CD4-positive, CD25-positive, alpha-beta regulatory T cell (primary cell): Measurements from ENCODE around the gene ANK3. TPM values are rescaled to one million over a fixed set of nuclear protein-coding genes. Genes with fewer than 3 reads are reported as not detected.

ENCODE experiments used
- ATAC-seq, 2 donors: fragments of 150-1000 bp; cut with Tn5 transposase; one replicate each; pipeline ENCODE4 v1.10.0; 2021; ENCODE audit warnings: low read depth in 2 of 2, moderate number of reproducible peaks in 2 of 2, moderate library complexity in 1 of 2
- DNase-seq, 3 donors: peaks; one replicate each; pipeline versions ENCODE4 v3.0.0 to v3.0.0-alpha.2; 2012 to 2022; ENCODE audit warnings: mixed read lengths in 1 of 3
- H3K27ac ChIP-seq: one replicate; pipeline ENCODE4 v1.7.0; 2013; ENCODE audit warnings: mild to moderate bottlenecking, low read length; ENCODE audit not compliant: insufficient read depth, poor library complexity, severe bottlenecking
- H3K27me3 ChIP-seq: one replicate; pipeline ENCODE4 v1.7.0; 2013; ENCODE audit warnings: low read length; ENCODE audit not compliant: control insufficient read depth, insufficient read depth
- H3K36me3 ChIP-seq: one replicate; pipeline ENCODE4 v1.7.0; 2013; ENCODE audit warnings: mild to moderate bottlenecking, low read length, moderate library complexity; ENCODE audit not compliant: control insufficient read depth, insufficient read depth
- H3K4me1 ChIP-seq: 2 replicates; pipeline ENCODE4 v1.7.0; 2013; ENCODE audit warnings: mild to moderate bottlenecking, low read length; ENCODE audit not compliant: insufficient read depth, control insufficient read depth, poor library complexity, severe bottlenecking
- H3K4me3 ChIP-seq: one replicate; pipeline ENCODE4 v1.7.0; 2013; ENCODE audit warnings: low read depth, mild to moderate bottlenecking, low read length, moderate library complexity
- H3K9me3 ChIP-seq, 2 experiments: 1 replicate in 1 of 2; 2 replicates in 1 of 2; pipeline ENCODE4 v1.7.0; 2013; ENCODE audit warnings: low read length in 2 of 2, mild to moderate bottlenecking in 1 of 2, moderate library complexity in 1 of 2; ENCODE audit not compliant: control insufficient read depth in 2 of 2
- H3K27ac Mint-ChIP-seq, 3 donors: one replicate each; pipeline ENCODE4 v1.8.0; 2020 to 2022; ENCODE audit warnings: mild to moderate bottlenecking in 3 of 3, mixed read lengths in 3 of 3, moderate library complexity in 2 of 3
- H3K27me3 Mint-ChIP-seq: one replicate; pipeline ENCODE4 v1.8.0; 2022; ENCODE audit warnings: mild to moderate bottlenecking, mixed read lengths
- H3K36me3 Mint-ChIP-seq: one replicate; pipeline ENCODE4 v1.8.0; 2020; ENCODE audit warnings: mixed read lengths
- H3K4me1 Mint-ChIP-seq, 4 donors: one replicate each; pipeline ENCODE4 v1.8.0; 2020 to 2022; ENCODE audit warnings: mixed read lengths in 4 of 4, mild to moderate bottlenecking in 1 of 4
- H3K4me3 Mint-ChIP-seq, 4 donors: one replicate each; pipeline ENCODE4 v1.8.0; 2020 to 2022; ENCODE audit warnings: mild to moderate bottlenecking in 4 of 4, mixed read lengths in 4 of 4, moderate library complexity in 3 of 4
- H3K9me3 Mint-ChIP-seq, 7 donors: one replicate each; pipeline ENCODE4 v1.8.0; 2020 to 2022; ENCODE audit warnings: mixed read lengths in 7 of 7, mild to moderate bottlenecking in 3 of 7, moderate library complexity in 2 of 7
- polyA plus RNA-seq, 4 donors: library from polyadenylated mRNA; unstranded; fragments of 300-500 nt; fragmentation: Illumina TruSeq; gene quantifications; one replicate each; pipeline ENCODE4 v1.2.3, GENCODE V29; 2021
- total RNA-seq: library from RNA; stranded (reverse); gene quantifications from one replicate; pipeline ENCODE4 v1.2.3, GENCODE V29; 2022

Gene ANK3
- total and polyA plus RNA-seq, 5 donors from 2014 or later: 1.8 to 32.6 (median 3.1) TPM

DNA sequence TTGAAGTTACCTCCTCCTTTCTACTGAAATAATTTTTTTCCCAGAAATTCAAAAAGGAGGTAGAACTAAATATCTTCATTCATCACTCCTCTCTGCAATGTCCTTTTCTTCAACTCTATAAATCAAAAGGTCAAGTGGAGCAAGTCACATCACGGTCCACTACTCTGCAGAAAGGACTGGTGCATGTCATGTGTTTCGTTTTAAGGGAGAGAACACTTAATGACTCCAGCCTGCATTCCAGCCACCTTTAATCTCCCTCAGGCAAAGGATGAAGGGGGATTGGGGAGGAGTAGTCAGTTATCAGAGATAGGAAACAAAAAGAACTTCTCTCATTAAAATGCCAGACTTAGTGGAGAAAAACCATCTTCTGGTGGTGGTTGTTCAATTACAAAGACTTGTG is 78.9 kb downstream of the ANK3 start:
- H3K27ac ChIP-seq: no peak overlapping the region
- Mint-ChIP-seq H3K4me1 (peaks cover 0 to 3% (median 0%) of the 10 kb centered on the region in 4 donors), H3K4me3 (no peak overlapping the region), H3K27me3 (peaks cover 4% of the 10 kb centered on the region), H3K9me3 (peaks cover 0 to 1% (median 0%) of the 10 kb centered on the region in 7 donors), H3K36me3 (no peaks in the 10 kb centered on the region), H3K27ac (no peak overlapping the region)
- H3K9me3 ChIP-seq: no peaks in the 10 kb centered on the region
- no peak overlapping the region for H3K4me3 ChIP-seq
- no peaks in the 10 kb centered on the region for H3K36me3 ChIP-seq
- no peaks in the 10 kb centered on the region for H3K27me3 ChIP-seq
- DNase-seq (no peak), ATAC-seq (no peak)
- no peaks in the 10 kb centered on the region for H3K4me1 ChIP-seq

DNA sequence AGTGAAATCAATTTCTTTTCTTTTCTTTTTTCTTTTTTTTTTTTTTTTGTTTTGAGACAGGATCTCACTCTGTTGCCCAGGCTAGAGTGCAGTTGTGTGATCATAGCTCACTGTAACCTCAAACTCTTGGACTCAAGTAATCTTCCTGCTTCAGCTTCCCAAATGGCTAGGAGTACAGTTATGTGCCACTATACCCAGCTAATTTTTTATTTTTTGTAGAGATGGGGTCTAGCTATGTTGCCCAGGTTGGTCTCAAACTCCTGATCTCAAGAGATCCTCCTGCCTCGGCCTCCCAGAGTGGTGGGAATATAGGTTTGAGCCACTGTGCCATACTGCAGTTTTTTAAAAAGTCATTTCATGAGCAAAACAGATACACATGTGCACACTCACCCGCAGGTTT is 79.8 kb downstream of the ANK3 start:
- Histone ChIP-seq H3K4me1 (no peaks in the 10 kb centered on the region), H3K27me3 (no peaks in the 10 kb centered on the region), H3K4me3 (no peak overlapping the region), H3K9me3 (no peaks in the 10 kb centered on the region), H3K27ac (no peak overlapping the region), H3K36me3 (no peaks in the 10 kb centered on the region)
- H3K9me3 Mint-ChIP-seq: peaks cover 0 to 1% (median 0%) of the 10 kb centered on the region in 7 donors
- no peak overlapping the region for H3K27ac Mint-ChIP-seq
- H3K4me3 Mint-ChIP-seq: no peak overlapping the region
- H3K4me1 Mint-ChIP-seq: peaks cover 0 to 3% (median 0%) of the 10 kb centered on the region in 4 donors
- DNase-seq (no peak), ATAC-seq (no peak)
- H3K27me3 Mint-ChIP-seq: peaks cover 4% of the 10 kb centered on the region
- H3K36me3 Mint-ChIP-seq: no peaks in the 10 kb centered on the region

DNA sequence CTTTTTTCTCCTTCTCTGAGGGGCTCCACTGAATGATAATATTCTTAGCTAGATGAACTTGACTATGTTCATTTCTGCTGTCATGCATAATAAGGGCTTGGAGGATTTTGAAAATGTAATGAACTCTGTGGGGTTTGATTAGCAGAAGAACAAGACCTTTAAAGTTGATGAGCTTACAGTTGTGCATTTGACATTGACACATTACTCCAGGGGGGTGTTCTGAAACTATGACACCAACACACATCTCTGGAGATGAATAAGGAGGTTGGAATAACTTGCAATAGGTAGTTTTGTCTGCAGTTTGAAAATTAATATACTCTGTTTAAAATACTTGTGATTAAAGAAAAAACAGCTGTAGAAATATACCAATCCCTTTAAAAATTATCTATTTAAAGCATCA is 80.3 kb downstream of the ANK3 start:
- Mint-ChIP-seq H3K27ac (no peak overlapping the region), H3K9me3 (peaks cover 0 to 1% (median 0%) of the 10 kb centered on the region in 7 donors), H3K27me3 (peaks cover 4% of the 10 kb centered on the region), H3K4me1 (peaks cover 0 to 2% (median 0%) of the 10 kb centered on the region in 4 donors), H3K4me3 (no peak overlapping the region), H3K36me3 (no peaks in the 10 kb centered on the region)
- no peaks in the 10 kb centered on the region for H3K9me3 ChIP-seq
- H3K4me3 ChIP-seq: no peak overlapping the region
- H3K4me1 ChIP-seq: no peaks in the 10 kb centered on the region
- H3K27ac ChIP-seq: no peak overlapping the region
- H3K36me3 ChIP-seq: no peaks in the 10 kb centered on the region
- ATAC-seq: no peak
- no peaks in the 10 kb centered on the region for H3K27me3 ChIP-seq
- DNase-seq: no peak

DNA sequence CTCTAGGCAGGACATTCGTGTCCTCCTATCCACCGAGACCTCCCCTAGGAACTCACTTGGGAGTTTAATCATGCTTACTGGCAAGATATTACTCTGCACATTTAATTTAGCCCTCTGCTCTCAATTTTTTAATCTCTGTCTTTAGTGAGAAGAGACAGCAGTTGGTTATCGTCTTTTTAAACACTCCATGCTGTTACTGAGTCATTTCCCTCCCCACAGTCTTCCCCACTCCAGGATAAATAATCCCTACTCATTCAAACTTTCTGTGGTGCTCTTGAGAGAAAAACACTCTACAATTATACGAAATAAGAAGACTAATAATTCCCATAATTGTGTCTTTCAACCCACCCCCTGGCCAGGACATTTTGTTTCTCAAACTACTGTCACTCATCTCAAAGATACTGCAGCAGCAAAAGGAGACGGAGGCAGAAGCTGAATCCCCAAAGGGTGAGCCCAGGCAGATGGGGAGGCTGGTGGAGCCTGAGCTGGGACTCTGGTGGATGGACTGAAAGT is 84.2 kb downstream of the ANK3 start:
- no peak for ATAC-seq
- Histone ChIP-seq H3K9me3 (no peaks in the 10 kb centered on the region), H3K27me3 (no peaks in the 10 kb centered on the region), H3K4me3 (no peak overlapping the region), H3K27ac (no peak overlapping the region), H3K36me3 (no peaks in the 10 kb centered on the region), H3K4me1 (no peaks in the 10 kb centered on the region)
- Mint-ChIP-seq H3K27ac (no peak overlapping the region), H3K27me3 (peaks cover 9% of the 10 kb centered on the region), H3K4me1 (no peaks in the 10 kb centered on the region), H3K36me3 (no peaks in the 10 kb centered on the region), H3K4me3 (no peak overlapping the region), H3K9me3 (peaks cover 0 to 1% (median 0%) of the 10 kb centered on the region in 7 donors)
- DNase-seq: no peak

DNA sequence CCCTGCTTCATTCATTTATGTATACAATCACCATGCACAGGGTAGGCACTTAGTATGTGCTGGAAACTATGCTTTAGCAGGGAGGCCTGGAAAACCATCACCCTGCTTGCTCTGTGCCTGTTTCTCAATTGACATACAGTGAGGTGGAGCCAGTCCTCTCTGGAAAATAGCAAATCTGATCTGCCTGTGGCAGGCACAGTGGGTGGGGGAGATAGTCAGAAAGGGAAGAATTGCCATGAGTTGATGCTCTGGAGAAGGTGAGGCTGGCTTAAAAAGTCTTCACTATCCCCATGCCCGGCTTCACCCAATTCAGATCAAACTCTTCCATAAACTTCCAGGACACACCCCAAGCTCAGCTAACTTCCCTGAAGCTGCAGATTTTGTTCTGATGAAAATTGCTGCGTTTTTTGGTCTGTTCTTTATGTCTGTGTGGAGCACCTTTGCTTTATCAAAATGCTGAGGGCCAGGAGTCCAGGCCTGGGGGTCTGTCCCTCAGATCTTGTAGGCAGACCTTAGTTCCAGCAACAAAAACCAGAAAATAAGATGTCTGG is 84.8 kb downstream of the ANK3 start:
- H3K4me1 ChIP-seq: no peaks in the 10 kb centered on the region
- Mint-ChIP-seq H3K4me3 (no peak overlapping the region), H3K27ac (no peak overlapping the region), H3K27me3 (peaks cover 9% of the 10 kb centered on the region), H3K36me3 (no peaks in the 10 kb centered on the region), H3K9me3 (no peaks in the 10 kb centered on the region), H3K4me1 (no peaks in the 10 kb centered on the region)
- H3K9me3 ChIP-seq: no peaks in the 10 kb centered on the region
- H3K4me3 ChIP-seq: no peak overlapping the region
- DNase-seq (no peak), ATAC-seq (no peak)
- H3K27me3 ChIP-seq: no peaks in the 10 kb centered on the region
- no peaks in the 10 kb centered on the region for H3K36me3 ChIP-seq
- no peak overlapping the region for H3K27ac ChIP-seq

DNA sequence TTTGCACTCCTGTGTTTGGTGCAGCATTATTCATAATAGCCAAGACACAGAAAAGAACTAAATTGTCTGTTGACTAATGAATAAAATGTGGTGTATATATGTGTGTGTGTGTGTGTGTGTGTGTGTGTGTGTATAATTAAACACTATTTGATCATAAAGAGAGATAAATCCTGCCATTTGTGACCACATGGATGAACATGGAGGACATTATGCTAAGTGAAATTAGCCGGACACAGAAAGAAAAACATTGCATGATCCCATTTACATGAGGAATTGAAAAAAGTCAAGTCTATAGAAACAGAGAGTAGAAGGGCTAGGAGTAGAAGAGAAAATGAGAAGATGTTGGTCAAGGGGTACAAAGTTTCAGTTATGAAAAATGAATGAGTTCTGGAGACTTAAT is 85.9 kb downstream of the ANK3 start:
- Histone ChIP-seq H3K4me1 (no peaks in the 10 kb centered on the region), H3K36me3 (no peaks in the 10 kb centered on the region), H3K4me3 (no peak overlapping the region), H3K9me3 (no peaks in the 10 kb centered on the region), H3K27ac (no peak overlapping the region), H3K27me3 (no peaks in the 10 kb centered on the region)
- ATAC-seq (no peak), DNase-seq (no peak)
- no peaks in the 10 kb centered on the region for H3K9me3 Mint-ChIP-seq
- no peaks in the 10 kb centered on the region for H3K4me1 Mint-ChIP-seq
- H3K36me3 Mint-ChIP-seq: no peaks in the 10 kb centered on the region
- no peak overlapping the region for H3K4me3 Mint-ChIP-seq
- H3K27ac Mint-ChIP-seq: no peak overlapping the region
- H3K27me3 Mint-ChIP-seq: peaks cover 9% of the 10 kb centered on the region

DNA sequence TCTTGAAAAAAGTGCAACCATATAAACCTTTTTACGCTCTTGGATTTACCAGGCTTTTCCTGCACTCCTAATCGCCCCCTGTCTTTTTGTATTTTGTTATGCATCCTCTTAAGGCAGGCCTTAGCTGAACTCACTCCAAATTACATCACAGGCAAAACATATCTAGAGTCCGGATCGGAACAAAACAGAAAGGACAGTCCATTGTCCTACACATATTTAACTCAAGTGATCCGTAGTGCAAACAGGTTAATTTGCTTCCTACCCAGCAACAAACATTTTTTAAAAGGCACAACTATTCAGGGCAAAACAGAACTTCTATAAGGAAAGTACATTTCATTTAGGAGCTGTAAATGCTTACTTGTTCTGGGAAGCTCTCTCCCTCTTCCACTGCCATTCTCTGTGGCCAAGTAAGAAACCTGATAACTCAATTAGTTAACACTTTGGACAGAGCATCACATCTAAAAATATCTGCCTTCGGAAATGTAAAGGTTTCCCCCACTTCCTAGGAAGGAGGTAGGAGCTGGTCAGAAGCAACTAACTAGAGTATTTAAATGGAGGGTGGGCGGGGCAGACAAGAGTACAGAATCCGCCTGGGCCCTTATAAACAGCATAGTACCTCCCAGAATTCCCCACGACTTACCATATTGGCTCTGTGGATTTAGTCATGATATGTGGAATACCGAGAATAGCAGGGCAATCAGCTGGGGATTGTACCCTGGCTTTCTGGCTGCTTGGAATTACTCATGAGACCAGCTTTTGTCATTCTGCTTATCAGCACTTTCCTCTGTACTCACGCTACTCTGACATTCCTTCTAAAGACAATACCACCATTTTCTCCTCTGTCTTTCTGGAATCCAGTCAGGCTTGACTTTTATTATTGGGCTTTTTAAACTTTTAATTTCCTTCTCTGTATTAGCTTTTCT is 89.5 kb downstream of the ANK3 start:
- Mint-ChIP-seq H3K4me1 (no peaks in the 10 kb centered on the region), H3K9me3 (no peaks in the 10 kb centered on the region)
- H3K36me3 ChIP-seq: no peaks in the 10 kb centered on the region

More for the DNA sequence above, 89.5 kb downstream of the ANK3 start:
- H3K36me3 Mint-ChIP-seq: no peaks in the 10 kb centered on the region
- no peak overlapping the region for H3K27ac ChIP-seq
- ATAC-seq (no peak), DNase-seq (no peak)
- H3K27ac Mint-ChIP-seq: peak overlapping the region in 1 of 3 donors; percentile 14
- H3K4me3 ChIP-seq: no peak overlapping the region
- no peaks in the 10 kb centered on the region for H3K4me1 ChIP-seq
- H3K4me3 Mint-ChIP-seq: no peak overlapping the region
- H3K27me3 ChIP-seq: no peaks in the 10 kb centered on the region
- peaks cover 5% of the 10 kb centered on the region for H3K27me3 Mint-ChIP-seq
- H3K9me3 ChIP-seq: no peaks in the 10 kb centered on the region
